Right atrium auricular region (tissue), 2 donors: ENCODE results near the gene TMEM108. TPM values are rescaled to one million over a fixed set of nuclear protein-coding genes. Genes with fewer than 3 reads are reported as not detected.
A peak's percentile ranks its signal among the peaks of the same experiment; 100 is the strongest.

Source experiments
- DNase-seq: peaks from one replicate; pipeline ENCODE4 v3.0.0-alpha.2; 2019; ENCODE audit warnings: low spot score
- H3K27ac ChIP-seq, 2 donors: fragments of 200-600 bp; sonication (generic); 1 replicate in 1 of 2; 2 replicates in 1 of 2; pipeline ENCODE4 v1.5.1; 2016 to 2019
- H3K27me3 ChIP-seq, 2 donors: fragments of 200-600 bp; sonication (generic); one replicate each; pipeline versions ENCODE4 v1.5.1 to v1.6.0; 2017 to 2019
- H3K36me3 ChIP-seq: fragments of 200-600 bp; sonication (generic); one replicate; pipeline ENCODE4 v1.5.1; 2016
- H3K4me1 ChIP-seq, 2 donors: fragments of 200-600 bp; sonication (generic); one replicate each; pipeline versions ENCODE4 v1.5.1 to v1.6.0; 2017 to 2019
- H3K4me3 ChIP-seq, 2 donors: fragments of 200-600 bp; sonication (generic); 1 replicate in 1 of 2; 2 replicates in 1 of 2; pipeline ENCODE4 v1.5.1; 2017 to 2019; ENCODE audit warnings: mild to moderate bottlenecking in 1 of 2, moderate library complexity in 1 of 2
- H3K9me3 ChIP-seq, 2 donors: fragments of 200-600 bp; sonication (generic); one replicate each; pipeline ENCODE4 v1.5.1; 2019
- CTCF ChIP-seq, 2 donors: fragments of 200-600 bp; sonication (generic); IDR thresholded peaks; one replicate each; pipeline ENCODE4 v1.5.1; 2019; ENCODE audit warnings: antibody characterized with exemption in 2 of 2
- total RNA-seq, 2 donors: library from RNA; depleted of rRNA; stranded (reverse); fragments of >200 nt; gene quantifications; one replicate each; pipeline ENCODE4 v1.1.0, GENCODE V29; 2016

Gene TMEM108
- total RNA-seq, 2 donors from 2014 or later: 5.1 to 5.3 TPM

GRCh38 chr3:133371181-133371580 is 333.0 kb downstream of the TMEM108 start:
- Histone ChIP-seq H3K4me1 (no peaks in the 10 kb centered on the region), H3K4me3 (no peak overlapping the region), H3K27ac (no peak overlapping the region), H3K9me3 (no peaks in the 10 kb centered on the region), H3K36me3 (no peaks in the 10 kb centered on the region), H3K27me3 (no peaks in the 10 kb centered on the region)
- TF ChIP-seq CTCF (IDR thresholded peaks at IDR 0.05): no peak
- peak; percentile 47 for DNase-seq

- DNase-seq: peak; percentile 36
Measured at GRCh38 chr3:133371676-133372075, 333.5 kb downstream of the TMEM108 start.

GRCh38 chr3:133374708-133375402 is 336.7 kb downstream of the TMEM108 start:
- H3K27ac ChIP-seq: no peak overlapping the region
- no peak overlapping the region for H3K4me3 ChIP-seq
- H3K4me1 ChIP-seq: no peaks in the 10 kb centered on the region
- H3K36me3 ChIP-seq: no peaks in the 10 kb centered on the region
- H3K9me3 ChIP-seq: no peaks in the 10 kb centered on the region
- DNase-seq: no peak
- no peak for TF ChIP-seq CTCF (IDR thresholded peaks at IDR 0.05)
- H3K27me3 ChIP-seq: no peaks in the 10 kb centered on the region

More at GRCh38 chr3:133371676-133372075, 333.5 kb downstream of the TMEM108 start:
- no peak overlapping the region for H3K27ac ChIP-seq
- H3K9me3 ChIP-seq: no peaks in the 10 kb centered on the region
- TF ChIP-seq CTCF (IDR thresholded peaks at IDR 0.05): no peak
- H3K4me3 ChIP-seq: no peak overlapping the region
- H3K4me1 ChIP-seq: no peaks in the 10 kb centered on the region
- no peaks in the 10 kb centered on the region for H3K27me3 ChIP-seq
- H3K36me3 ChIP-seq: no peaks in the 10 kb centered on the region

DNA sequence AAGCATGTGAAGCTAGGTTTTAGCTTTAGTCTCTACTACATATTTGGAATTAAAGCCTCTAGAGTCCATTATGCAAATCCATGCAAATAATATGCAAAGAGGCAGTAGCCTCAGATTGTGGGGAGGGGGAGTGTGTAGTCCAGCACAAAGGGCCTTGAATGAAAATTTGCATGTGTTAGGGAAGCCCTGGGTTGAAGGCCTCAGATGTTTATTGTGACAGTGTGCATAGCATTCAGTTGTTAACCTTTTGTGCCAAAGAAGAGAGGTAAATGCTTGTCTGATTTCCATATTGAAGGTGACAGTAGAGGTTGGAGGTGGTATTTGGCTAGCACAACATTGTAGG is 337.2 kb downstream of the TMEM108 start:
- Histone ChIP-seq H3K4me1 (no peaks in the 10 kb centered on the region), H3K9me3 (no peaks in the 10 kb centered on the region), H3K27me3 (no peaks in the 10 kb centered on the region), H3K27ac (no peak overlapping the region), H3K4me3 (no peak overlapping the region), H3K36me3 (no peaks in the 10 kb centered on the region)
- no peak for TF ChIP-seq CTCF (IDR thresholded peaks at IDR 0.05)
- no peak for DNase-seq

DNA sequence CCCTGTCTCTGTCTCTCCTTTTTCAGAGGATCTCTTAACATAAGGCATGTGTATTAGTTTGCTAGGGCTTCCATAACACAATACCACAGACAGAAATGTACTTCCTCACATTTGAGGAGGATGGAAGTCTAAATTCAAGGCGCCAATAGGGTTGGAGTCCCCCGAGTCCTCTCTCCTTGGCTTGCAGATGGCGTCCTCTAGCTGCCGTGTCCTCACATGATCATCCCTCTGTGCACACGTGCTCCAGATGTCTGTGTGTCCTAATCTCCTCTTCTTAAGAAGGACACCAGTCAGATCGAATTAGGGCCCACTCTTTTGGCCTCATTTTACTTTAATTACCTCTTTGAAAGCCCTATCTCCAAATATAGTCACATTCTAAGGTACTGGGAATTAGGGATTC is 338.6 kb downstream of the TMEM108 start:
- Histone ChIP-seq H3K4me3 (no peak overlapping the region), H3K9me3 (no peaks in the 10 kb centered on the region), H3K4me1 (no peaks in the 10 kb centered on the region), H3K27ac (no peak overlapping the region), H3K36me3 (no peaks in the 10 kb centered on the region), H3K27me3 (no peaks in the 10 kb centered on the region)
- no peak for DNase-seq
- TF ChIP-seq CTCF (IDR thresholded peaks at IDR 0.05): peak in 1 of 2 donors; percentile 27

- TF ChIP-seq CTCF (IDR thresholded peaks at IDR 0.05): peak in 1 of 2 donors; percentile 58
- Histone ChIP-seq H3K4me3 (no peak overlapping the region), H3K27me3 (no peaks in the 10 kb centered on the region), H3K36me3 (no peaks in the 10 kb centered on the region), H3K4me1 (no peaks in the 10 kb centered on the region), H3K27ac (no peak overlapping the region), H3K9me3 (no peaks in the 10 kb centered on the region)
- DNase-seq: no peak
Measured at GRCh38 chr3:133377396-133377795, 339.2 kb downstream of the TMEM108 start.
